Heart left ventricle (tissue), 16 donors: ENCODE data around the gene NOX4. TPM values are rescaled to one million over a fixed set of nuclear protein-coding genes. Genes with fewer than 3 reads are reported as not detected.

Experiments used
- ATAC-seq, 4 donors: fragments of 200-7000 bp; cut with Tn5 transposase; one replicate each; pipeline ENCODE4 v1.9.1; 2020 to 2022; ENCODE audit warnings: moderate library complexity in 4 of 4, mild to moderate bottlenecking in 3 of 4, moderate number of reproducible peaks in 1 of 4
- DNase-seq, 5 donors: peaks; one replicate each; pipeline ENCODE4 v3.0.0-alpha.2; 2020
- H3K27ac ChIP-seq, 12 donors: fragments of 200-600 bp; sonication (generic) in 4 of 12; one replicate each; pipeline versions ENCODE4 v1.5.0 to v1.8.0; 2016 to 2022; ENCODE audit warnings: mild to moderate bottlenecking in 2 of 12
- H3K27me3 ChIP-seq, 9 donors: fragments of 200-600 bp; sonication (generic) in 2 of 9; one replicate each; pipeline versions ENCODE4 v1.5.1 to v1.8.0; 2016 to 2022; ENCODE audit warnings: mild to moderate bottlenecking in 3 of 9
- H3K36me3 ChIP-seq, 9 donors: fragments of 200-600 bp; sonication (generic) in 2 of 9; one replicate each; pipeline versions ENCODE4 v1.5.0 to v1.8.0; 2018 to 2022; ENCODE audit warnings: mild to moderate bottlenecking in 2 of 9
- H3K4me1 ChIP-seq, 12 donors: fragments of 200-600 bp; sonication (generic) in 4 of 12; one replicate each; pipeline versions ENCODE4 v1.5.0 to v1.8.0; 2016 to 2022; ENCODE audit warnings: mild to moderate bottlenecking in 3 of 12
- H3K4me3 ChIP-seq, 12 donors: fragments of 200-600 bp; sonication (generic) in 4 of 12; one replicate each; pipeline versions ENCODE4 v1.5.0 to v1.8.0; 2017 to 2022; ENCODE audit warnings: mild to moderate bottlenecking in 9 of 12, moderate library complexity in 4 of 12
- H3K9me3 ChIP-seq, 12 donors: fragments of 200-600 bp; sonication (generic) in 4 of 12; one replicate each; pipeline versions ENCODE4 v1.5.0 to v1.8.0; 2016 to 2022; ENCODE audit warnings: mild to moderate bottlenecking in 1 of 12
- CTCF ChIP-seq, 12 donors: fragments of 200-600 bp; sonication (generic) in 4 of 12; IDR thresholded peaks; one replicate each; pipeline versions ENCODE4 v1.5.0 to v1.8.0; 2018 to 2022; ENCODE audit warnings: antibody characterized with exemption in 12 of 12, mild to moderate bottlenecking in 5 of 12
- POLR2A ChIP-seq, 2 donors: fragments of 450-650 bp; IDR thresholded peaks; one replicate each; pipeline ENCODE4 v1.6.1; 2017; ENCODE audit warnings: antibody characterized with exemption in 2 of 2, mild to moderate bottlenecking in 2 of 2, moderate library complexity in 2 of 2
- WGBS, 4 donors: extraction: QIAGEN DNeasy Blood & Tissue Kit in 2 of 4; methylation state at CpG; one replicate each; pipeline versions ENCODE4 v1.1.5 to v1.1.7; 2013 to 2018; 5-methylcytosine and 5-hydroxymethylcytosine counted together
- intact Hi-C, 10 donors: fragments of 100-400 bp; cut with DNase I; formaldehyde crosslinking; loops; one replicate each; pipeline versions ENCODE4 v1.11.1 to v1.14.2; 2022
- polyA plus RNA-seq, 2 donors: library from polyadenylated mRNA; stranded (reverse); fragments of 200-250 nt; gene quantifications; one replicate each; pipeline ENCODE4 v1.2.3, GENCODE V29; 2013
- total RNA-seq, 9 donors: library from RNA; depleted of rRNA in 2 of 9; stranded (reverse); fragments of >200 nt in 2 of 9; fragmentation: NEBNext Ultra II Directional in 3 of 9; extraction: Animal tissue kit (Norgen Biotek cat#: 25700) in 3 of 9; gene quantifications; one replicate each; pipeline versions ENCODE4 v1.1.0 to v1.2.4, GENCODE V29; 2016 to 2023
- donor health status: ischemic (EF 13 %, LVEDD 7.1; RV severe dilation, severe dysfunction).
- donor health status: healthy with polysubstance abuse.
- donor health status: DM: no; HTN: yes; CAD: no.
- donor health status: DM: no; HTN: no; CAD: no.
- donor health status: ischemic (EF 25% LVEDD 6.9; RV normal size, moderate dysfunction).
- donor health status: ischemic (EF 25% LVEDD 5.7; RV mildly dilated, moderate dysfunction).
- donor health status: healthy.
- donor health status: DM: yes; HTN: yes; CAD: no.
- donor health status: ischemic (EF 35%, LVEDD 5.7; RV mildly dilated, moderate dysfunction).
- donor health status: nonischemic (EF 11% LVEDD 7.7; RV severe dilation, severe dysfunction).
- donor health status: DM: yes; HTN: yes; CAD: no.
- donor health status: PGD.
- donor health status: ischemic (EF 29% LVEDD 5.4; RV normal size, mild dysfunction).
- donor health status: nonischemic (EF 23%, LVEDD 6.1; RV moderate dilation, normal function).

The NOX4 gene
- total and polyA plus RNA-seq, 11 donors = 2.1 to 8.6 (median 2.8) TPM

DNA sequence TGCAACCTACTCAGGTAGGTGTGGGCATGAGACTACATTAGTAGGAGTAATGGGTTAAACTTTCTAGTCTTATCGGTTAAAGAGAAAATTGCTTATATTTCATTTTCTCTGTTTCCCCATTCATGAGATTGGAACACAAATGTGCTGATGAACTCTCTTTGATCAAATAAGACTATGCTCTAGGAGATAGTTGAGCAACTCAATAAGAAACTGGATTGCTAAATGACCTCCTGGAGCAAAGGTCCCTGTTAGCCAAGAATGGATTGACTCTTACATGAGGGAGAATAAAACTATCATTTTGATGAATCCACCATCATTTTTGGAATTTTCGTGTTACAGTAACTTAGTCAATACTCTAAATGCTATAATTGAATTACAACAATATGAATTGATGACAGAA is 11.1 kb upstream of the NOX4 start:
- no peak for TF ChIP-seq POLR2A (IDR thresholded peaks at IDR 0.05)
- no peak for TF ChIP-seq CTCF (IDR thresholded peaks at IDR 0.05)
- 90 to 95% (median 91%) methylated on average over 2 of the region's 2 CpGs for WGBS, 4 donors
- H3K27ac ChIP-seq = no peak overlapping the region

DNA sequence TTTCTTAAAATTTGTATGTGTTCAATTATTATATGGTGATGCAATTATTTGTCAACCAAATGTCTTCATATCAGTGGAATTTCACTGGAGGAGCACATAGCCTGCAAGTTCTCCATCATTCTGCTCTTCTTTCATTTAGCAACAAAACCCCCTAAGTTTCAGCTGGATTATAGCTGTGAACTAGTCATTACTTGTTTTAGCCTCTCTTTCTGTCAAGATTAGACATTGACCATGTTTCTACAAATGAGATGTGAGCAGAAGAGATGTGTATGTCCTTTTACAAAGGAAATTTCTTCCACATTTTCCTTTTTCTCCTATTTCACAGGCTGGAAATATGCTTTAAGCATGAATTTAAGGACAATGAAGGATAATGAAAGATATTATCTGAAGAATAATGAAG is 9.2 kb upstream of the NOX4 start:
- TF ChIP-seq CTCF (IDR thresholded peaks at IDR 0.05) = no peak
- no peak for TF ChIP-seq POLR2A (IDR thresholded peaks at IDR 0.05)
- no peak overlapping the region for H3K27ac ChIP-seq
- no peaks in the 10 kb centered on the region for H3K27me3 ChIP-seq
- no peak overlapping the region for H3K4me3 ChIP-seq
- H3K4me1 ChIP-seq = peaks cover 0 to 5% (median 0%) of the 10 kb centered on the region in 12 donors
- H3K36me3 ChIP-seq = no peaks in the 10 kb centered on the region
- intact Hi-C loops = no loop called here
- H3K9me3 ChIP-seq = no peaks in the 10 kb centered on the region
- no peak for DNase-seq
- no peak for ATAC-seq

More for the DNA sequence above, 11.1 kb upstream of the NOX4 start:
- Histone ChIP-seq H3K9me3 (no peaks in the 10 kb centered on the region), H3K4me3 (no peak overlapping the region), H3K27me3 (no peaks in the 10 kb centered on the region), H3K4me1 (no peaks in the 10 kb centered on the region), H3K36me3 (no peaks in the 10 kb centered on the region)
- intact Hi-C loops = no loop called here
- ATAC-seq (no peak), DNase-seq (no peak)

DNA sequence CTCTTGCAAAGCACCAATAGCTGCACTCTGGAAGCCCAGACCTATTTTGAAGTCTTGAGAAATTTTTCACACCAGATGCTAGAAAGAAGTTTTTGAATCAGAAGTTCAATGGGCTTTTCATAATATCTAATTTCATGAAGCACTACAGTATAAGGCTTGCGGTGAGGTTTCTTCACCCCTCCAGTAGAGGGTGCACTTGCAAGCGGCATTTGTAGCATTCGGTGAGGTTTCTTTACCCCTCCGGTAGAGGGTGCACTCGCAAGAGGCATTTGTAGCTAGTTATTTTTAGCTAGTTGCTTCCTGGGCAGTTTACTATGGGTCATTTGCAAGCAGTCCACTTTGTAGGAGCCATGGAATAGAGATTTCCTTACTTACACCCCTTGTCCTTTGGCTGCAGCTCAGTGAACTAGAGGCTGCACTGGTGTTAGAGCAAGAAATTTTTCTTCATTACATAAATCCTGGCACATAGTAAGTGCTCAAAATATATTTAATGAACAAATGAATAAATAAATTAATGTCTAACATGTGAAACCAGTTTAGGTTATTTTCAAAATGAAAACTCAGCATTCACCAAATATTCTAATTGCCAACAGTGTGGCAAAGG is 7.8 kb upstream of the NOX4 start:
- no peak for ATAC-seq
- intact Hi-C loops = no loop called here
- no peak for TF ChIP-seq POLR2A (IDR thresholded peaks at IDR 0.05)
- peak in 1 of 12 donors; percentile 8 for TF ChIP-seq CTCF (IDR thresholded peaks at IDR 0.05)
- Histone ChIP-seq H3K36me3 (no peaks in the 10 kb centered on the region), H3K27me3 (no peaks in the 10 kb centered on the region), H3K4me1 (peaks cover 0 to 5% (median 0%) of the 10 kb centered on the region in 12 donors), H3K27ac (no peak overlapping the region), H3K9me3 (no peaks in the 10 kb centered on the region), H3K4me3 (no peak overlapping the region)
- 78 to 88% (median 86%) methylated on average over 5 of the region's 5 CpGs for WGBS, 4 donors
- no peak for DNase-seq

DNA sequence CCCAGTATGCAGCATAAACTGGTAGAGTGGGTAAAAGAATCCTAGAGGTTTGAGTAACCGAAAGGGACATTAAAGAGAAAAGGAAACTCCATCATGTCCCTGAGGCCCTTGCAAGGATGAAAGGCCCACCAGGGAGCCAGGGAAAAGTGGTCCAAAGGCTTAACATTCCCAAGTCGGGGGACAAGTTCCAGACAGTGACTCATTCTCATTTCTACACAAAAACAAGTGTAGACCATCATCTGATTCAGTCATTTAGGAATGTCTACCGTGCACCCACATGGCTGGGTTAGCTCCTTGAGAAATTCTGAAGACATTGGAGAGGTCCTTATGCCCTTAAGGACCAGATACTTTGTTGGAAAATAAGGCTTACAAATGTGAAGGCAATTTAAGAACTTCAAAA is 4.8 kb upstream of the NOX4 start:
- Histone ChIP-seq H3K27ac (peak overlapping the region in 4 of 12 donors; percentile 3 to 26 (median 19)), H3K4me1 (peaks cover 0 to 8% (median 0%) of the 10 kb centered on the region in 12 donors), H3K36me3 (no peaks in the 10 kb centered on the region), H3K4me3 (no peak overlapping the region), H3K27me3 (peaks cover 0 to 4% (median 0%) of the 10 kb centered on the region in 9 donors), H3K9me3 (no peaks in the 10 kb centered on the region)
- DNase-seq = peak; percentile 21 to 59 (median 34)
- TF ChIP-seq CTCF (IDR thresholded peaks at IDR 0.05) = no peak
- no peak for TF ChIP-seq POLR2A (IDR thresholded peaks at IDR 0.05)
- WGBS, 4 donors = 49 to 69% (median 59%) methylated on average over 3 of the region's 3 CpGs
- intact Hi-C loops = no loop called here
- peak in 3 of 4 donors; percentile 72 to 89 (median 72) for ATAC-seq
